Measurements from ENCODE around the gene ZBTB20.

The ZBTB20 gene

GRCh38 chr3:114350271-114350670 is 796.8 kb downstream of the ZBTB20 start:
- FAIRE-seq (no peak), DNase-seq (ENCODE audit: low spot score) (no peak)

- DNase-seq (ENCODE audit: low spot score) (no peak), FAIRE-seq (no peak)
These were observed 802.6 kb downstream of the ZBTB20 start for GRCh38 chr3:114344492-114344891.

DNA sequence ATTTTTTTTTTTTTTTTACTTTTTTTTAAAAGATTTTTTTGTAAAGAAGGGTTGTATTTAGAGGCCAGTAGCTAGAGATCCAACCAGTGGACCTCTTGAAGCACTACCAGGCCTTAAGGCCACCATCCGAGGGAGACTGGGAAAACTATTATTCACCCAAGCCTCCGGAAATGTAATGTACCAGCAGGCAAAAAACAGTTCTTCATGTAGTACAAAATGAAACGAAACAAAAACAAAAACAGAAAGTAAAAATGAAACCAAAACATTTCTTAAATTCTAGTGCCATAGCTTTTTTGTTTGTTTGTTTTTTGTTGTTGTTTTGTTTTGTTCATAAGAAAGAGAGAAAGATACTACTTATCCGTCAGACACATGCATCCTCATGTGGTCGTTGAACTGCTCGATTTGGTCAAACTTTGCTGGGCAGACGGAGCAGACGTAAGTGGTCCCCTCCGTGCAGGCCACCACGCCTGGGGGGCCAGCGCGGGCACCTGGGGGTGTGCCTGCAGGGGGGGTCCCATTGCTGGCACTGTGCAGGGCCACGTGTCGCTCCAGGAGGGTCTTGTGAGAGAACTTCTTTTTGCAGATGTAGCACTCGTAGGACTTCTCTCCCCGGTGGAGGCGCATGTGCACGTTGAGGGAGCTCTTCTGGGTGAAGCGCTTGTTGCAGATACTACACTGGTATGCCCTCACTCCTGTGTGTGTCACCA is 808.3 kb downstream of the ZBTB20 start:
- no peak for FAIRE-seq
- no peak for DNase-seq (ENCODE audit: low spot score)

- FAIRE-seq (no peak), DNase-seq (ENCODE audit: low spot score) (no peak)
These were observed 810.2 kb downstream of the ZBTB20 start for GRCh38 chr3:114336857-114337256.

DNA sequence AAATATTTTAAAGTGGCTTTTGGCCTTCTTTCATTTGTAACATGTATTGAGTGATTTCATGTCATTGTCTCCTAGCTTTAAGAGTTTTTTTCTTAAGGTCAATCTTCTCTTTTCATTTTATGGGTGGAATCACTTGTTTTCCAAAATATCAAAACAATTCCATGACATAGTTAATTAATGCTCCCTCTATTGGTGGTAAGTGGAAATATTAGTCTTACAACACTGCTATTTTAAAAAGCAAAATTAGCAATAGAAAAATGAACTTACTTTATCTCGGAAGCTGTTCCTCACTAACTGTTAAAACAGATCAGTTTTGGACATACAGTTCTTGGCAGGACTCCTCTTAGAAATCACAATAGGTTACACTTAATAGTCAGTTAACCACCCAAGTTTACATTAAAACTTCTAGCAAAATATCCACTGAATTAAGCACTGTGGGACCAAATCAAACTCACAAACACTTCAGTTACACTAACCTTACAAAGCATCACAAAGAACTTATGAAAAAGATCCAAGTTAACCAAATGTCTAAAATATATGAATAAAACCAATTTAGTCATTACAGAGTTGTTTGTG is 810.9 kb downstream of the ZBTB20 start:
- DNase-seq (ENCODE audit: low spot score): no peak
- peak; percentile 52 for FAIRE-seq

DNA sequence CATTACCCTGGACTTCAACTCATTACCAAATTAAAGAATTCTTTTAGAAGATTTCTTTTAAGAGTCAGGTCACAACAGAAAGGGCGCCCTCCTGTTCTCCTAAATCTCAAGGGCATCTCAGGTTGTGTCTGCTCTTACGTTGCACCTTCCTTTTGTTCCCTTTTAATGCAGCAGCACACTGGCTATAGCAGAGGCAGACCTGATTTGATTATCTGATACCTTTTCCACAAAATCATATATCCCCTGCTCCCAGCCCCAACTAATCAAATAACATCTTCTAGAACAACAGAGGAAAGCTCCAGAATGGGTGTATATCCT is 813.2 kb downstream of the ZBTB20 start:
- no peak for DNase-seq (ENCODE audit: low spot score)
- no peak for FAIRE-seq

GRCh38 chr3:114333180-114333922 is 813.7 kb downstream of the ZBTB20 start:
- DNase-seq (ENCODE audit: low spot score) (no peak), FAIRE-seq (no peak)

GRCh38 chr3:114332342-114333179 is 814.5 kb downstream of the ZBTB20 start:
- DNase-seq (ENCODE audit: low spot score): no peak
- no peak for FAIRE-seq

DNA sequence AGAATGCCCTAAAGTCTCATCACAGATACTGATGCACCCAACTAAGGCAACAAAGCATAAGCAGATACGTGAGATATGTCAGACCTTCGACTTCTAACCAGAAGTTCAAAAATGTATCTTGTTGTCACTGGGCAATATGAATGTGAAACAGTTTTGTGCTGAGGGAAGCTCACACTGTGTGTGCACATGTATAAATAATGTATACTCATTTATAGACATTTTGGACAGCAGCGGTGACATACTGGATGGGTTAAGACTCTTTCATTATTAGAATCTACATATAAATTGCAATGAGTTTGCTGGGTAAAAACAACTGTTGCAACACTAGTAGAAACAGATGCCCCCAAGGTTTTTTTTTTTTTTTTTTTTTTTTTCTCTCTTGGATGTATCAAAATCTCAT is 815.4 kb downstream of the ZBTB20 start:
- FAIRE-seq (no peak), DNase-seq (ENCODE audit: low spot score) (no peak)

DNA sequence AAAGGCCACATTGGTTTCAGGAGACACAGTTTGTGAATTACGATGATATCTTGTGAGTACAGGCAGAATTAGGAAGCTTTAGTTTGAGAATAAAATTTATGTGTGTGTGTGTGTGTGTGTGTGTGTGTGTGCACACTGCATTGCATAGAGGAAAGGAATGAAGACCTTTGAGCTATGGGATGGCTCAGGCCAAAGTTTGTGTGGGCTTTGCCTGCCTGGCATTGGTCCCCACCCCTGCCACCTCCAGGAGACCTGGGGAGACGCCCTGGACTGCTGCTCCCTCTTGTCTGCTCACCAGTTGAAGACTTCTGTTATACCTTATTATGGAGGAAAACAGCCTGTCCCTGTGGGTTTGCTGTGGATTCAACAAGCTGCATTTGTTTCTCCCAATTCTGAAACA is 816.1 kb downstream of the ZBTB20 start:
- FAIRE-seq (no peak), DNase-seq (ENCODE audit: low spot score) (no peak)

GRCh38 chr3:114329823-114330222 is 817.3 kb downstream of the ZBTB20 start:
- no peak for FAIRE-seq
- no peak for DNase-seq (ENCODE audit: low spot score)

- no peak for DNase-seq (ENCODE audit: low spot score)
- FAIRE-seq: no peak
These were observed 818.7 kb downstream of the ZBTB20 start for GRCh38 chr3:114328345-114328744.

GRCh38 chr3:114327665-114328064 is 819.4 kb downstream of the ZBTB20 start:
- DNase-seq (ENCODE audit: low spot score): no peak
- no peak for FAIRE-seq

GRCh38 chr3:114323546-114324254 is 823.4 kb downstream of the ZBTB20 start:
- FAIRE-seq (no peak), DNase-seq (ENCODE audit: low spot score) (no peak)

GRCh38 chr3:114320246-114320645 is 826.8 kb downstream of the ZBTB20 start:
- no peak for FAIRE-seq
- no peak for DNase-seq (ENCODE audit: low spot score)

GRCh38 chr3:114319453-114319852 is 827.6 kb downstream of the ZBTB20 start:
- FAIRE-seq (no peak), DNase-seq (ENCODE audit: low spot score) (no peak)

GRCh38 chr3:114318295-114318694 is 828.8 kb downstream of the ZBTB20 start:
- FAIRE-seq: no peak

GRCh38 chr3:114314282-114314681 is 832.8 kb downstream of the ZBTB20 start:
- no peak for DNase-seq (ENCODE audit: low spot score)
- no peak for FAIRE-seq

More at GRCh38 chr3:114318295-114318694, 828.8 kb downstream of the ZBTB20 start:
- DNase-seq (ENCODE audit: low spot score): no peak

GRCh38 chr3:114313426-114313825 is 833.7 kb downstream of the ZBTB20 start:
- FAIRE-seq: no peak
- DNase-seq (ENCODE audit: low spot score): no peak

DNA sequence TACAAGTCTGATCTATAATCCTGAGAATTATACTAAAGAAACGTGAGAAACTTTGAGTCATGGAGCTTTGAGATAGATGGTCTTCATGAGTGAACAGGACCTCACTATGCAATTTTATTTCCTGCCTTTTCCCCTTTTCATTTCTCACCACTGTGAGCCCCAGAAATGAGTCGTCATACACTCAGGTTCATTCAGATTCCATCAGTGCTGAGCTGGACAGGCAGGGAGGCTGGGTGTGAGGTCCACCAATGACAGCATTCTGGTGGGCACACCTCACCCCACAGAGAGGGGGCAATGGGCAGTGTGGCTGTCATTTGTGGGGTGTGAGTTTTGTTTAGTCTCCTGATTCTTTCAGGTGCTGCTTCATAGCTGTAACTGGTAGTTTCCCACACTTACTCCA is 836.4 kb downstream of the ZBTB20 start:
- DNase-seq (ENCODE audit: low spot score): no peak
- no peak for FAIRE-seq

DNA sequence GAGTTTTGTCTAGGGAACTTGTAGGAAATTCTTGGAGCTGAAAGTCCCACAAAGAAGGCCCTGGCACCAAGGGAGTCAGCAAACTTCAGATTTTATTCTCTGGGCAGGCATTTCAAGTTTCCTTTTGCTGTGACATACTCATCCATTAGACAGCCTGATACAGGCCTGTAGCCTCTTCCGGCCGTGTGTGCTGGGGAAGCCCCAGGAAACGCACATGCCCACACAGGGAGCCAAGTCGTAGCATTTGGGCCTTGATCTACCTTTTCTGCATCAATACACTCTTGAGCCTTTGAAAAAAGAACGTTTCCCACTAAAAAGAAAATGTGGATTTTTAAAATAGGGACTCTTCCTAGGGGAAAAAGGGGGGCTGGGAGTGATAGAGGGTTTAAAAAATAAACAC is 838.3 kb downstream of the ZBTB20 start:
- DNase-seq (ENCODE audit: low spot score) (no peak), FAIRE-seq (no peak)
